Ovary (tissue), 3 donors: ENCODE measurements around the gene SOS2.

ENCODE experiments used
- EP300 ChIP-seq: sonication (generic); formaldehyde crosslinking; IDR thresholded peaks from one replicate; pipeline ENCODE4 v1.6.1; 2017; ENCODE audit warnings: antibody characterized with exemption
- POLR2A ChIP-seq: fragments of 450-650 bp; IDR thresholded peaks from one replicate; pipeline ENCODE4 v1.6.1; 2017; ENCODE audit warnings: antibody characterized with exemption, mild to moderate bottlenecking, moderate library complexity
- TF ChIP-seq, protein P1 (sequence below), 3 donors: fragments of 450-650 bp in 2 of 3; fragments of 200-600 bp in 1 of 3; IDR thresholded peaks; one replicate each; pipeline versions ENCODE4 v1.5.1 to v1.8.0; 2016 to 2022; ENCODE audit warnings: antibody characterized with exemption in 3 of 3, mild to moderate bottlenecking in 1 of 3
- donor health status: DM: no; HTN: no; CAD: no.

DNA sequence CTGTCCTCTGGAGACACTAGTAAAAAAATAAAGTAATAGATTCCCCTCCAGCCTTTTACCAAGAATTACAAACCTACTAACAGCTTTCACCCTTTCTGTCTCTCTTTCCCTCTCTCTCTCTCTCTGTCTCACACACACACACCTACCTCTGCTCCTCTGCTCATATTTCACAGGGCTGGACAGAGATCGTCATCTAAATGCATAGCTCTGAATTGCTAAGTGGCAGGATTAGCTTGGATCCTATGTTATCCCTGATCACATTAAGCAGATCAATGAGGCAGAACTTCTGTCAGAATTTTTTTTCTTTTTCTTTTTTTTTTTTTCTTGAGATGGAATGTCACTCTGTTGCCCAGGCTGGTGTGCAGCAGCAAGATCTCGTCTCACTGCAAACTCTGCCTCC, 137.9 kb downstream of the SOS2 start:
- TF ChIP-seq, protein P1, sequence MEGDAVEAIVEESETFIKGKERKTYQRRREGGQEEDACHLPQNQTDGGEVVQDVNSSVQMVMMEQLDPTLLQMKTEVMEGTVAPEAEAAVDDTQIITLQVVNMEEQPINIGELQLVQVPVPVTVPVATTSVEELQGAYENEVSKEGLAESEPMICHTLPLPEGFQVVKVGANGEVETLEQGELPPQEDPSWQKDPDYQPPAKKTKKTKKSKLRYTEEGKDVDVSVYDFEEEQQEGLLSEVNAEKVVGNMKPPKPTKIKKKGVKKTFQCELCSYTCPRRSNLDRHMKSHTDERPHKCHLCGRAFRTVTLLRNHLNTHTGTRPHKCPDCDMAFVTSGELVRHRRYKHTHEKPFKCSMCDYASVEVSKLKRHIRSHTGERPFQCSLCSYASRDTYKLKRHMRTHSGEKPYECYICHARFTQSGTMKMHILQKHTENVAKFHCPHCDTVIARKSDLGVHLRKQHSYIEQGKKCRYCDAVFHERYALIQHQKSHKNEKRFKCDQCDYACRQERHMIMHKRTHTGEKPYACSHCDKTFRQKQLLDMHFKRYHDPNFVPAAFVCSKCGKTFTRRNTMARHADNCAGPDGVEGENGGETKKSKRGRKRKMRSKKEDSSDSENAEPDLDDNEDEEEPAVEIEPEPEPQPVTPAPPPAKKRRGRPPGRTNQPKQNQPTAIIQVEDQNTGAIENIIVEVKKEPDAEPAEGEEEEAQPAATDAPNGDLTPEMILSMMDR (IDR thresholded peaks at IDR 0.05), result no peak
- TF ChIP-seq POLR2A (no peak), EP300 (no peak)
